HG02642 (cell line): Measurements from ENCODE around the gene KIF25.
"Not testable (repeated sequence)": the region's sequence is repeated elsewhere in the genome, so short reads cannot be mapped to it uniquely, and the experiment has no call there.

ENCODE experiments used
- ATAC-seq: cut with Tn5 transposase; IDR thresholded peaks from one replicate; pipeline ENCODE4 v1.9.1; 2021; ENCODE audit warnings: mild to moderate bottlenecking; ENCODE audit not compliant: unreplicated experiment, poor library complexity

The KIF25 gene

GRCh38 chr6:167990016-167990945 is 7.2 kb upstream of the KIF25 start:
- no peak for ATAC-seq

- ATAC-seq, result no peak
Measured at GRCh38 chr6:167993169-167993568, 4.3 kb upstream of the KIF25 start.

- ATAC-seq, result no peak
Measured at GRCh38 chr6:167993831-167994230, 3.6 kb upstream of the KIF25 start.

GRCh38 chr6:167995302-167995701 is 2.2 kb upstream of the KIF25 start:
- no peak for ATAC-seq

- no peak for ATAC-seq
Measured at GRCh38 chr6:167995731-167996151, 1.7 kb upstream of the KIF25 start.

- ATAC-seq, result no peak
Measured at GRCh38 chr6:167996424-167997199, 859 bp upstream of the KIF25 start.

- no peak for ATAC-seq
Measured at GRCh38 chr6:167998215-167998614, 744 bp downstream of the KIF25 start.

- no peak for ATAC-seq
Measured at GRCh38 chr6:168000198-168001028, 2.9 kb downstream of the KIF25 start.

GRCh38 chr6:168001029-168001332 is 3.5 kb downstream of the KIF25 start:
- no peak for ATAC-seq

- ATAC-seq, result not testable (repeated sequence)
Measured at GRCh38 chr6:168001514-168001913, 4.0 kb downstream of the KIF25 start.

GRCh38 chr6:168002804-168003203 is 5.3 kb downstream of the KIF25 start:
- ATAC-seq, result no peak

GRCh38 chr6:168004023-168004422 is 6.6 kb downstream of the KIF25 start:
- ATAC-seq, result no peak

- ATAC-seq, result no peak
Measured at GRCh38 chr6:168004945-168005344, 7.5 kb downstream of the KIF25 start.

- ATAC-seq, result no peak
Measured at GRCh38 chr6:168005796-168006195, 8.3 kb downstream of the KIF25 start.

- ATAC-seq, result no peak
Measured at GRCh38 chr6:168007592-168008338, 10.3 kb downstream of the KIF25 start.

- ATAC-seq, result no peak
Measured at GRCh38 chr6:168009331-168009730, 11.9 kb downstream of the KIF25 start.

- no peak for ATAC-seq
Measured at GRCh38 chr6:168011291-168011690, 13.8 kb downstream of the KIF25 start.

- no peak for ATAC-seq
Measured at GRCh38 chr6:168012431-168013249, 15.2 kb downstream of the KIF25 start.

- ATAC-seq, result no peak
Measured at GRCh38 chr6:168013250-168013915, 15.9 kb downstream of the KIF25 start.
